Stimulated activated CD8-positive, alpha-beta memory T cell treated with anti-CD3 and anti-CD28 coated beads, Interleukin-7, amount 100 ng/mL, for 48 hours (primary cell): Measurements from ENCODE around the gene TRPM3.

ENCODE experiments used
- DNase-seq, 2 donors: peaks; one replicate each; pipeline ENCODE4 v3.0.0-alpha.2; 2020; ENCODE audit warnings: low read depth in 1 of 2; ENCODE audit errors: extremely low read depth in 1 of 2

Gene TRPM3

GRCh38 chr9:71121275-71122021, at the start of gene TRPM3:
Gene TRPM3, minus strand, starts transcription at chr9:71121621. Its CDS starts 267 bp downstream, at chr9:71121354.
- DNase-seq, result no peak

GRCh38 chr9:71168418-71168817, 47.0 kb upstream of the TRPM3 start:
- DNase-seq, result no peak

GRCh38 chr9:71162126-71162525, 40.7 kb upstream of the TRPM3 start:
- no peak for DNase-seq

- DNase-seq, result no peak
Measured at GRCh38 chr9:71157731-71158130, 36.3 kb upstream of the TRPM3 start.

- no peak for DNase-seq
Measured at GRCh38 chr9:71147368-71147767, 25.9 kb upstream of the TRPM3 start.

- no peak for DNase-seq
Measured at GRCh38 chr9:71146511-71146910, 25.1 kb upstream of the TRPM3 start.

GRCh38 chr9:71145179-71145578, 23.8 kb upstream of the TRPM3 start:
- no peak for DNase-seq

GRCh38 chr9:71144495-71144894, 23.1 kb upstream of the TRPM3 start:
- DNase-seq, result no peak

GRCh38 chr9:71136696-71137095, 15.3 kb upstream of the TRPM3 start:
- DNase-seq, result no peak

- no peak for DNase-seq
Measured at GRCh38 chr9:71131145-71131544, 9.7 kb upstream of the TRPM3 start.

- no peak for DNase-seq
Measured at GRCh38 chr9:71130521-71130920, 9.1 kb upstream of the TRPM3 start.

- no peak for DNase-seq
Measured at GRCh38 chr9:71128796-71129195, 7.4 kb upstream of the TRPM3 start.

- DNase-seq, result no peak
Measured at GRCh38 chr9:71127301-71127700, 5.9 kb upstream of the TRPM3 start.

- no peak for DNase-seq
Measured at GRCh38 chr9:71122421-71122820, 1.0 kb upstream of the TRPM3 start.

- no peak for DNase-seq
Measured at GRCh38 chr9:71122022-71122275, 528 bp upstream of the TRPM3 start.

- no peak for DNase-seq
Measured at GRCh38 chr9:71120501-71121247, 747 bp downstream of the TRPM3 start.

- no peak for DNase-seq
Measured at GRCh38 chr9:71119746-71120145, 1.7 kb downstream of the TRPM3 start.

- no peak for DNase-seq
Measured at GRCh38 chr9:71118324-71118723, 3.1 kb downstream of the TRPM3 start.

- no peak for DNase-seq
Measured at GRCh38 chr9:71115448-71115975, 5.9 kb downstream of the TRPM3 start.

GRCh38 chr9:71112866-71113265, 8.6 kb downstream of the TRPM3 start:
- DNase-seq, result no peak

- DNase-seq, result no peak
Measured at GRCh38 chr9:71108937-71109336, 12.5 kb downstream of the TRPM3 start.

- no peak for DNase-seq
Measured at GRCh38 chr9:71106992-71107391, 14.4 kb downstream of the TRPM3 start.
